Cerebellar nuclear complex (tissue), 1 donor: ENCODE measurements around the gene DMRTB1.
"Not testable (repeated sequence)": the region's sequence is repeated elsewhere in the genome, so short reads cannot be mapped to it uniquely, and the experiment has no call there.

Experiments
- DNase-seq, 2 experiments: peaks; one replicate each; lab custom pipeline; 2025; lab: John Stamatoyannopoulos, UW

The DMRTB1 gene

GRCh38 chr1:53459321-53460175 is at the start of gene DMRTB1:
Gene DMRTB1 (plus strand): TSS chr1:53459399. CDS start chr1:53459454, 55 bp downstream.
- DNase-seq: no peak

GRCh38 chr1:53409695-53410094 is 49.5 kb upstream of the DMRTB1 start:
- DNase-seq: no peak

DNA sequence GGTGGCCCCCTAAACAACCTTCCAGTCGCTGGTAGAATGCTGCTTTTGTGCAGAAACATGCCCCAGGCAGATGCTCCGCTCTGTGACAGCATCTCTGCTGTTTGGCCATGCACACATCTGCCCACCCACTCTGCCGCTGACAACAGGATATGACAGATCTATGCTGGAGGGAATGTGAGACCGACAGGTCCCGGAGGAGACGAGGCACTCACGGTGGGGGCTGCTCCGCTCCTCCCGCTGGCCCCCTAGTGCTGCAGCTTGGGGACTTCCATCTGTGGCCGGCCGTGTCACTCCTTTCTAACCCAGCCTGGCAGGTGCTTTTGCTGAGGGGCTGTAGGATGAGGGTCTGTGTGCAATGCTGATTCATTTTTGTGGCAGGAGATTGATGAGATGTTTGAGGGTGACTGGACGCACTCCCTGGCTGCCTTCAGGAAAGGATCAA is 49.1 kb upstream of the DMRTB1 start:
- DNase-seq: no peak

DNA sequence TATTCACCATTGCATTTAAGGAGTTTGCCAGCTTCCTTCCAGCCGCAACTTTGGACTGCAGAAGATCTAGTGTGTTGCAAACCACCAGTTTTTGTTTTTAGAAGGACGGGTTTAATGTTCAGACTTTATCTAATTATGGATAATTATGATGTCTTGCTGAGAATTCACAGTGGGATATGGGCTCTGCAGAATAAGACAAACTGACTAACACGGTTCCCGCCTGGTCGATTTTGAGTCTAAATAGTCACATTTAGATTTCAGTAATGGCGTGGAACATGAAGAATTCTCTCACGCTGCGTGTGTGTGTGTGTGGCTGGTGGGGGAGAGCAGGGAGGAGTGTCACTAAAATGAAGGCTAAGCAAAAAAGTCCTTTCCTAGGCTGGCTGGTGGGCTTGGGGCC is 48.5 kb upstream of the DMRTB1 start:
- no peak for DNase-seq

DNA sequence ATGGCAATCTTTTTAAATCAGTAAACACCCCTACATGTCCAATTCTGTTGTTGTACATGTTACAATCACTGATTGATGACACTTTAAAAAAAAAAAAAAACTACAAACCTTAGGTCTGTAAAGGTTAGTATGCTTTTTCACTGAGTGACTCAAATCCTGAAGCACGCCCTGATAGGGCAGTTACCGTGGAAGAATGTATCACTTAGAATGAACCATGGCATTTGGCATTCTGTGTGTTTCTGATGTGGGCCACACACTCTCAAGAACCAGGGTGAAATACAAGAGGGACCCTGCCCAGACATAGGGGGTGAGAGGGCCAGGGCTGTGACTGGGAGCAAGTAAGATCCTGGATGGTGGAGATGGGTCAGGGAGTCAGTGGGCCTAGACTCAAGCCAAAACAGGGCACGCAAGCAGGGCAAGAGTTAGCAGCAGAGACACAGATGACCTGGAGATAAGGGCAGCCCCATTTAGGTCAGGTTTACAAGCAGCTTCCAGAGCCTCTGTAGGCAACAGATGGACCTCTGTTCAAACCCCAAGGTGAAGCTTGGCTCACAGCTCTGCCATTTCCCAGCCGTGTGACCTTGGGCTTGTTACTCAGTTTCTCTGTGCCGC is 47.6 kb upstream of the DMRTB1 start:
- DNase-seq: no peak

- no peak for DNase-seq
Observed at GRCh38 chr1:53412285-53413174, 46.7 kb upstream of the DMRTB1 start.

GRCh38 chr1:53413175-53414001 is 45.8 kb upstream of the DMRTB1 start:
- DNase-seq: no peak

DNA sequence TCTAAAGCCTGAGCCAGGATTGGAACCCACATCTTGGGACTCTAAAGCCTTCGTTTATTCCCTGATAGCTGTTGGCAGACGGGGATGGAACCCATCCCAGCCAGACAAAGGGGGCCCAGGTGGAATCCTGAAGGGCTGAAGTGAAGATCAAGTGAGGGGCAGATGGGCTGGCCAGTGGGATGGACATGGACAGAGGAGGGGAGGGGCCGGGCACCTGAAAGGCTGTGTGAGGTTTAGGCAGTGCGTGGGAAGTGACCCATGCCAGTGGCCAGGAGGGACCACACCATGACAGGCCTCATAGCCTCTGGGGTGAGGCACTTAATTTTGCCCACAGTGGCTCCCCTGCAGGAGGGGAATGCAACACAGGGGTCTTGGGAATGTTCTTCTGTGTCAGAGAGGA is 44.6 kb upstream of the DMRTB1 start:
- no peak for DNase-seq

DNA sequence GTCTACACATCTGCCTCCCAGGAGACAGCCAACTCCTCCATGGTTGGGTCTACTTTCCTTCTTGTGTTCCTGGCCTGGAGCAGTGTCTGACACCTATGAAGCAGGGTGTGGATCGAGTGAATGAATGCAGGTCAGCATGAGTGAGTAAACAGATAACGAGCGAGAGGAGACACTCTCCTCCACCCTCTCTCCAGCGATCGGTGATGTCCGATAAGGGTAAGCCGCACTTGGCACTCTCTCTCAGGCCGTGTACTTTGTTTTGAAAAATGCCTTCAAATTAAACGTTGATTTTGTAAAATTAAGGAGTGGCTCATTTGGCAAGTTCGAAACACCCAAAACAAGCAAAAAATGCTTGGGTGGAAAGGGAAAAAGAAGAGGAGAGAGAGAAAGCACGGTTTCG is 43.8 kb upstream of the DMRTB1 start:
- no peak for DNase-seq

DNA sequence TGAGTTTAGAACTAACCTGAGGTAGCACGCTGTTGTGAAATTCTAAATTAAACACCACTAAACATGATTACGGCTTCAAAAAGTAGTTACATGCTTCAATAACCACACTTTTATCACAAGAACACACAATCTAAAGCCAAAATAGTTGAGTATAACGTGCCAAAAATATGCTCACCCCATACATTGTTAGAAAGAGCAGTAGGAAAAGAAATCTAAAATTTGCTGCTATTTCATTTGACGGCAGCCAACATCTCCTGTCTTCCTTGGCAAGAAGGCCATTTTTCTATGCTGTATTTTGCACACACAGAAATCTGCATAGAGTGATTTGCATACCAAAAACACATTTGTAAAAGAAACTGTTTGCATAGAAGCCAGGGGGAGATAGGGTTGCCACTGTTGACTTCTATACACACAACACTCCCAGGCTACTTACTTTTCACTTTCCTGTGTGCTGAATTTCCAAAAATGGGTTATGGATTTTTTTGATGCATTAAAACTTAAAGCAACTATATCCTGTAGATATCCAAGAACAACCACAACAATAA is 42.9 kb upstream of the DMRTB1 start:
- DNase-seq: no peak

GRCh38 chr1:53417074-53417511 is 42.1 kb upstream of the DMRTB1 start:
- no peak for DNase-seq

DNA sequence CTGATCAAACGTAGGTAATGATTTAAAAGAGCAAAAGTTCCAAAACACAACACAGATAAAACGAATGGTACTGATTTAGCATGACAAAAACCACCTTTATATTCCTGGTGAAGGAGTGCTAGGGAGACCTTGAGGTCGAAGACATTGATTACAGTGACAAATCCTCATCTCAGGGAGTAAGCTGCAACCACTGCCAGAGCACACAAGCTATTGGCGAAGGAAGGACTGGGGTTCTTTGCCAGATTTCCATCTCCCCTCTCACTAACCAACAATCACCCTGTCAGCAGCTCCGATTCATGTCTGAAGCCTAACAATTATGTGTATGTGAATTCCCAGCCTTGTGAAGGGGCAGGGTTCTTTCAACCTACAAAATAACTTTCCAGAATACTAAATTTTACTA is 40.2 kb upstream of the DMRTB1 start:
- no peak for DNase-seq

- no peak for DNase-seq
Observed at GRCh38 chr1:53420341-53420740, 38.9 kb upstream of the DMRTB1 start.

DNA sequence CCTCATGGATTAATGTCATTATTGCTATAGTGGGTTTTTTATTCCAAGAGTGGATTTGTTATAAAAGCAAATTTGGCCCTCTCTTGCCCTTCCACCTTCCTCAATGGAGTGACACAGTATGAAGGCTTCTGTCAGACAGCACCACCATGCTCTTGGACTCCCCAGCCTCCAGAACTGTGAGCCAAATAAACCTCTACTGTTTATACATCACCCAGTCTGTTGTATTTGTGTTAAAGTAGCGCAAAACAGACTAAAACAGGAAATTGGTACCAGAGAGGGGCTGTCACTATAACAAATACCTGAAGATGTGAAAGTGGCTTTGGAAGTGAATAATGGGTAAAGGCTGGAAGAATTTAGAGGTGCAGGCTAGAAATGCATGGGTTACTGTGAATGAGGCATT is 38.0 kb upstream of the DMRTB1 start:
- no peak for DNase-seq

GRCh38 chr1:53430261-53430660 is 28.9 kb upstream of the DMRTB1 start:
- DNase-seq: no peak

GRCh38 chr1:53430779-53431178 is 28.4 kb upstream of the DMRTB1 start:
- no peak for DNase-seq

- no peak for DNase-seq
Observed at GRCh38 chr1:53431244-53431643, 28.0 kb upstream of the DMRTB1 start.

DNA sequence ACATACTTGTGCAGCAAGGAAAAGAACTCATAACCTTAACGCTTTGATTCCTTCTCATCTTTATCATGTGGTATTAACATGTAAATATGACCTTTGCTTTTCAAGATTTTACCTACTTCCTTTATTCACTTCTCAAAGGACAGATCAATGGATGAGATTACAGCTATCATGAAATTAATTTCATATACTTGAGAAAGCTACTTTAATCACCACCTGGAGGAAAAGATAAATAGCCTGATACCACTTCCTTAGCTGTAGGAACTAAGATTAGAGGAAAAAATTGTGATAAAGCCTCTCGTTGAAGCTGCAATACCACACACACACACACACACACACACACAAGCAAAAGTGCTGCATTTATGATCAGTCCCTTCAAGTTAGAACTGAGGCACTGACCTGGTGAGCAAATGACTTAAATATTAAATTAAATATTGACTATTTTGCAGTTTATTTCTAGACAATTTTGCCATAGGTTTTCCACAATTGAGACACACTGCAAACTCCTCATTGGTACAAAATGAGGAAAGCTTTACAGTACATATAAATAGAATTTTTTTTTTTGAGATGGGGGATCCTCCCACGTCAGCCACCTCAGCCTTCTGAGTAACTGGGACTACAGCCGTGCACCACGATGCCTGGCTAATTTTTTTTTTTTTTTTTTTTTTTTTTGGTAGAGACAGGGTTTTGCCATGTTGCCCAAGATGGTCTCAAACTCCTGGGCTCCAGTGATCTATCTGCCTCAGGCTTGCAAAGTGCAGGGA is 27.2 kb upstream of the DMRTB1 start:
- DNase-seq: no peak

DNA sequence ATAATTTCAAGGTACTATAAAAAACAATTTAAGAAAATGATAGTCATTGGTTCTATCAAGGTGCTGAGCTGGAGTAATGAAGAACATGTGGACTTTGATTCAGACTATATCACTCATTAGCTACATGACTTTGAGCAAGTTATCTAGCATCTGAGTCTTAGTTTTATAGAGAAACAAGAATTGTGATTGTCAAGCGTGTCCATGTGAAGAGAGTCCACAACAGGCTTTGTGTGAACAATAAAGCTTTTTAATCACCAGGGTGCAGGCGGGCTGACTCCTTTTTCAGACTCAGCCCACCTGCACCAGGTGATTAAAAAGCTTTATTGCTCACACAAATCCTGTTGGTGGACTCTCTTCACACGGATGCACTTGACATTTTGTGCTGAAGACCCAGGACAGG is 26.6 kb upstream of the DMRTB1 start:
- no peak for DNase-seq

DNA sequence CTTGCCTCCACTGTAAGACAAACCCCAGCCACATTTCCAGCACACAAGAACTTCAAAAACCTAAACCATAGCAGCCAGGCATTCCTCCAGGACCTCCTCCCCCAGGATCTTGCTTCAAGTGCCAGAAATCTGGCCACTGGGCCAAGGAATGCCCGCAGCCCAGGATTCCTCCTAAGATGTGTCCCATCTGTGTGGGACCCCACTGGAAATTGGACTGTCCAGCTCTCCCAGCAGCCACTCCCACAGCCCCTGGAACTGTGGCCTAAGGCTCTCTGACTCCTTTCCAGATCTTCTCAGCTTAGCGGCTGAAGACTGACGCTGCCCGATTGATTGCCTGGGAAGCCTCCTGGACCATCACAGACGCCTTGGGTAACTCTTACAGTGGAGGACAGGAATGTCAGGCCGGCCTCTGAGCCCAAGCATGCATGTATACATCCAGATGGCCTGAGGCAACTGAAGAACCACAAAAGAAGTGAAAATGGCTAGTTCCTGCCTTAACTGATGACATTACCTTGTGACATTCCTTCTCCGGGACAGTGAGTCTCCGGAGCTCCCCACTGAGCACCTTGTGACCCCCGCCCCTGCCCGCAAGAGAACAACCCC is 24.7 kb upstream of the DMRTB1 start:
- DNase-seq: not testable (repeated sequence)
